ENCODE data around the gene HOXB6.

Gene HOXB6

GRCh38 chr17:48601539-48602425 lies 3.0 kb downstream of the HOXB6 start:
- no peak for TF ChIP-seq ZFX (IDR thresholded peaks at IDR 0.05)
- TF ChIP-seq CTCF (conservative IDR thresholded peaks at IDR 0.05), result no peak
- H3K27ac ChIP-seq, result no peak overlapping the region

GRCh38 chr17:48601207-48601538 lies 3.6 kb downstream of the HOXB6 start:
- no peak overlapping the region for H3K27ac ChIP-seq
- no peak for TF ChIP-seq ZFX (IDR thresholded peaks at IDR 0.05)

- H3K27ac ChIP-seq, result no peak overlapping the region
- TF ChIP-seq ZFX (IDR thresholded peaks at IDR 0.05) (no peak), CTCF (conservative IDR thresholded peaks at IDR 0.05) (no peak)
Measured at GRCh38 chr17:48600244-48601098, 4.3 kb downstream of the HOXB6 start.

GRCh38 chr17:48599354-48599753 lies 5.4 kb downstream of the HOXB6 start:
- TF ChIP-seq ZFX (IDR thresholded peaks at IDR 0.05) (no peak), CTCF (conservative IDR thresholded peaks at IDR 0.05) (no peak)
- no peak overlapping the region for H3K27ac ChIP-seq

- TF ChIP-seq CTCF (conservative IDR thresholded peaks at IDR 0.05) (no peak), ZFX (IDR thresholded peaks at IDR 0.05) (no peak)
- no peak overlapping the region for H3K27ac ChIP-seq
Measured at GRCh38 chr17:48598736-48599135, 6.0 kb downstream of the HOXB6 start.

GRCh38 chr17:48597778-48598631 lies 6.8 kb downstream of the HOXB6 start:
- peak overlapping the region; percentile 25; the same call in 1 of the 2 replicates for H3K27ac ChIP-seq
- TF ChIP-seq ZFX (IDR thresholded peaks at IDR 0.05) (peak; percentile 38; the same call in 1 of the 2 replicates), CTCF (conservative IDR thresholded peaks at IDR 0.05) (no peak)

GRCh38 chr17:48597528-48597777 lies 7.3 kb downstream of the HOXB6 start:
- H3K27ac ChIP-seq, result peak overlapping the region; percentile 25; the same call in 1 of the 2 replicates
- TF ChIP-seq CTCF (conservative IDR thresholded peaks at IDR 0.05) (no peak), ZFX (IDR thresholded peaks at IDR 0.05) (no peak)

Data from C4-2B (cell line).